ENCODE results near the gene GRB10. TPM values are rescaled to one million over a fixed set of nuclear protein-coding genes. Genes with fewer than 3 reads are reported as not detected.

The GRB10 gene
- total RNA-seq, 1 donor from 2014 or later: 58.6 TPM

- intact Hi-C loops (cut with DNase I): no loop called here
- Histone ChIP-seq H3K9me3 (no peaks in the 10 kb centered on the region), H3K27me3 (no peaks in the 10 kb centered on the region), H3K36me3 (no peaks in the 10 kb centered on the region), H3K27ac (no peak overlapping the region), H3K4me1 (peaks cover 45% of the 10 kb centered on the region), H3K4me3 (no peak overlapping the region)
- ATAC-seq (peak; percentile 52), DNase-seq (no peak)
- TF ChIP-seq, protein P1, sequence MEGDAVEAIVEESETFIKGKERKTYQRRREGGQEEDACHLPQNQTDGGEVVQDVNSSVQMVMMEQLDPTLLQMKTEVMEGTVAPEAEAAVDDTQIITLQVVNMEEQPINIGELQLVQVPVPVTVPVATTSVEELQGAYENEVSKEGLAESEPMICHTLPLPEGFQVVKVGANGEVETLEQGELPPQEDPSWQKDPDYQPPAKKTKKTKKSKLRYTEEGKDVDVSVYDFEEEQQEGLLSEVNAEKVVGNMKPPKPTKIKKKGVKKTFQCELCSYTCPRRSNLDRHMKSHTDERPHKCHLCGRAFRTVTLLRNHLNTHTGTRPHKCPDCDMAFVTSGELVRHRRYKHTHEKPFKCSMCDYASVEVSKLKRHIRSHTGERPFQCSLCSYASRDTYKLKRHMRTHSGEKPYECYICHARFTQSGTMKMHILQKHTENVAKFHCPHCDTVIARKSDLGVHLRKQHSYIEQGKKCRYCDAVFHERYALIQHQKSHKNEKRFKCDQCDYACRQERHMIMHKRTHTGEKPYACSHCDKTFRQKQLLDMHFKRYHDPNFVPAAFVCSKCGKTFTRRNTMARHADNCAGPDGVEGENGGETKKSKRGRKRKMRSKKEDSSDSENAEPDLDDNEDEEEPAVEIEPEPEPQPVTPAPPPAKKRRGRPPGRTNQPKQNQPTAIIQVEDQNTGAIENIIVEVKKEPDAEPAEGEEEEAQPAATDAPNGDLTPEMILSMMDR (IDR thresholded peaks at IDR 0.05): no peak
Observed at GRCh38 chr7:50721160-50721559, 61.5 kb downstream of the GRB10 start.

GRCh38 chr7:50720295-50720694 lies 62.4 kb downstream of the GRB10 start:
- TF ChIP-seq, protein P1 (IDR thresholded peaks at IDR 0.05): no peak
- Histone ChIP-seq H3K36me3 (no peaks in the 10 kb centered on the region), H3K27ac (no peak overlapping the region), H3K4me3 (no peak overlapping the region), H3K4me1 (peaks cover 43% of the 10 kb centered on the region), H3K9me3 (no peaks in the 10 kb centered on the region), H3K27me3 (no peaks in the 10 kb centered on the region)
- ATAC-seq: no peak
- intact Hi-C loops (cut with DNase I): no loop called here
- DNase-seq: no peak

GRCh38 chr7:50718876-50719275 lies 63.8 kb downstream of the GRB10 start:
- no peaks in the 10 kb centered on the region for H3K27me3 ChIP-seq
- peaks cover 43% of the 10 kb centered on the region for H3K4me1 ChIP-seq
- ATAC-seq (no peak), DNase-seq (no peak)
- no peaks in the 10 kb centered on the region for H3K36me3 ChIP-seq
- TF ChIP-seq, protein P1 (IDR thresholded peaks at IDR 0.05): no peak
- H3K27ac ChIP-seq: no peak overlapping the region
- intact Hi-C loops (cut with DNase I): no loop called here
- H3K4me3 ChIP-seq: no peak overlapping the region
- H3K9me3 ChIP-seq: no peaks in the 10 kb centered on the region

DNA sequence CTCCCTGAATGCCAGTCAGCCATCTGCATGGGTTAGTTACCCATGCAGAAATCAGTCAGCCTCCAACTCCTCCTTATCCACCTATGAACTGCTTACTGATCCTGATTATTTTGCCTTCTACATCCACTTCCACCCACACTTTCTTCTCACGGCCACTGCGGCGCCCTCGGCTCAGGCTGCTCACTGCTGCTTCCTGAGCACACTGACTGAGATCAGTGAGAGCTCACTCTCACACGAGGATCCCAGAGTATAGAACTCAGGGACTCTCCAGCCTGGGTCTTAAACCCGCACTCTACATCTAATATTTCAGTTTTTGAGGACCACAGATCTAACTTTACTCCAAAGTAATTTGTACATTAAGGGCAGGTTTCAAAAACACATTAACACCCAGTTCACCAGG lies 64.4 kb downstream of the GRB10 start:
- H3K9me3 ChIP-seq: no peaks in the 10 kb centered on the region
- no peak for ATAC-seq
- no peaks in the 10 kb centered on the region for H3K27me3 ChIP-seq
- intact Hi-C loops (cut with DNase I): no loop called here
- TF ChIP-seq, protein P1 (IDR thresholded peaks at IDR 0.05): no peak
- no peak overlapping the region for H3K4me3 ChIP-seq
- DNase-seq: no peak
- H3K4me1 ChIP-seq: peaks cover 42% of the 10 kb centered on the region
- H3K36me3 ChIP-seq: no peaks in the 10 kb centered on the region
- H3K27ac ChIP-seq: no peak overlapping the region

- no peak for ATAC-seq
- no peak for DNase-seq
- Histone ChIP-seq H3K27me3 (no peaks in the 10 kb centered on the region), H3K36me3 (no peaks in the 10 kb centered on the region), H3K9me3 (no peaks in the 10 kb centered on the region), H3K4me1 (peaks cover 34% of the 10 kb centered on the region), H3K4me3 (no peak overlapping the region), H3K27ac (no peak overlapping the region)
- intact Hi-C loops (cut with DNase I): no loop called here
- TF ChIP-seq, protein P1 (IDR thresholded peaks at IDR 0.05): no peak
Observed at GRCh38 chr7:50717181-50717580, 65.5 kb downstream of the GRB10 start.

- intact Hi-C loops (cut with DNase I): no loop called here
- H3K27me3 ChIP-seq: no peaks in the 10 kb centered on the region
- no peak for ATAC-seq
- no peaks in the 10 kb centered on the region for H3K36me3 ChIP-seq
- no peak overlapping the region for H3K27ac ChIP-seq
- H3K9me3 ChIP-seq: no peaks in the 10 kb centered on the region
- TF ChIP-seq, protein P1 (IDR thresholded peaks at IDR 0.05): no peak
- H3K4me1 ChIP-seq: peaks cover 26% of the 10 kb centered on the region
- no peak overlapping the region for H3K4me3 ChIP-seq
- no peak for DNase-seq
Observed at GRCh38 chr7:50714857-50715256, 67.8 kb downstream of the GRB10 start.

Data from upper lobe of right lung (tissue), 1 donor.